ENCODE measurements around the gene TRPM4.

DNA sequence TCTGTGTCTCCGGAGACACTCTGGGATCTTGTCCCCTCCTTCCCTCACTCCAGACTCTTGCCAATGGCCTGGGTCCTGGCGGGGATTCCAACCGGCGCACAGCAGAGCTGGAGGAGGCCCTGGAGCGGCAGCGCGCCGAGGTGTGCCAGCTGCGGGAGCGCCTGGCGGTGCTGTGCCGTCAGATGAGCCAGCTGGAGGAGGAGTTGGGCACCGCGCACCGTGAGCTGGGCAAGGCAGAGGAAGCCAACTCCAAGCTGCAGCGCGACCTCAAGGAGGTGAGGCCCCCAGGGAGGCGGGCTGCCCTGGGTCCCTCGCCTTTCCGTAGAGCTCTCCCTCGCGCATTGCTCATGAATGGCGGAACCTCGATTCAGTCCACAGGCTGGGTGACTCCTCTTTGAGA, 27.3 kb upstream of the TRPM4 start:
- TF ChIP-seq CTCF (IDR thresholded peaks at IDR 0.05) (no peak), EZH2 (IDR thresholded peaks at IDR 0.05) (no peak), EZH2phosphoT487 (IDR thresholded peaks at IDR 0.05) (no peak)
